Ovary (tissue), 3 donors: ENCODE results near the gene SMARCD3.

Source experiments
- CTCF ChIP-seq, 3 donors: fragments of 450-650 bp in 2 of 3; fragments of 200-600 bp in 1 of 3; IDR thresholded peaks; one replicate each; pipeline versions ENCODE4 v1.5.1 to v1.8.0; 2016 to 2022; ENCODE audit warnings: antibody characterized with exemption in 3 of 3, mild to moderate bottlenecking in 1 of 3
- EP300 ChIP-seq: sonication (generic); formaldehyde crosslinking; IDR thresholded peaks from one replicate; pipeline ENCODE4 v1.6.1; 2017; ENCODE audit warnings: antibody characterized with exemption
- donor health status: DM: no; HTN: no; CAD: no.

- TF ChIP-seq CTCF (IDR thresholded peaks at IDR 0.05): no peak
- no peak for TF ChIP-seq EP300
These were observed 12.0 kb upstream of the SMARCD3 start for GRCh38 chr7:151260471-151260870.
